Right forelimb (tissue), 1 donor: ENCODE measurements around the gene NAA40.

Source experiments
- DNase-seq: peaks from one replicate; pipeline ENCODE4 v3.0.0-alpha.2; 2018

The NAA40 gene

DNA sequence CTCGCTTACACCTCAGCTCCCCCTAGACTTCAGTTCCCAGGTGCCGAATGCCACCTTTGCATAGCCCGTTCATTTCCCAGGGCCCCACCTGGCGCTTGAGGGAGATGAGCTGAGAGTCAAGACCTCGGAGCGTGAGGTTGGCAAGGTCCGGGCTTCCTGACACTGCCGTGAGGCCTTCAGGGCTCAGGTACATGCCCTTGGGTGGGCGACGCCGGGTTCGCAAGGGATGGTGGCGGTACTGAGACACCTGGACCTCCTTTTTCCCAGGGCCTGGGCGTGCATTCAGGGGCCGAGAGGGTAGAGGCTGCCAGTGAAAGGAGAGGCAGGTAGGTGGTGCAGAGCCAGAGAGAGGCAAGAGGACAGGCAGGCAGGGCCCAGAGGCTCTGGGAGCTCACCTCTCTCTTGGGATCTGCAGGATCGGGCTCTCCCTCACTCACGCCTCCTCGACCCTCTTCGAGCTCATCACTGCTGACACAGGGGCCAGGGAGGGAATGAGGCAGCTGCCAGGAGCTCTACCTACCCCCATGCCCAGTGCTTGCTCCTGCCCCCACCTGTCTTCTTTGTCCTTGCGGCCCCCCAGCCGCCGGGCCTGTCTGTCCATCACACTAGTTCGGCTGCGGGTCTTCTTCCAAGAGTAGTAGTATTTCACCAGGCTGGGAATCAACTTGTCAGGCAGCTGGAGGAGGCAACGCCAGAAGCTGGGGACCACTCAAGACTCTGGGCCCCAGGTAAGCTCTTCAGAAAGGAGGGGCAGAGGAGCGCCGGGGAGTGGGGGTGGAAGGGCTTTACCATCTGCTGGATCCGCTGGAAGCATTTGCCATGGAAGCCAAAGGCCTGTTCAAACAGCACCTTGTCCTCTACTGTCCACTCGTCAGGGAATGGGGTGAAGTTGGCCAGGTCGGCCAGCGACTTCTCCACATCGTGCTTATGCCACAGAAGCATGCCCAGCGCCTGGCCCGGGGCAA is 24.7 kb upstream of the NAA40 start:
- no peak for DNase-seq

DNA sequence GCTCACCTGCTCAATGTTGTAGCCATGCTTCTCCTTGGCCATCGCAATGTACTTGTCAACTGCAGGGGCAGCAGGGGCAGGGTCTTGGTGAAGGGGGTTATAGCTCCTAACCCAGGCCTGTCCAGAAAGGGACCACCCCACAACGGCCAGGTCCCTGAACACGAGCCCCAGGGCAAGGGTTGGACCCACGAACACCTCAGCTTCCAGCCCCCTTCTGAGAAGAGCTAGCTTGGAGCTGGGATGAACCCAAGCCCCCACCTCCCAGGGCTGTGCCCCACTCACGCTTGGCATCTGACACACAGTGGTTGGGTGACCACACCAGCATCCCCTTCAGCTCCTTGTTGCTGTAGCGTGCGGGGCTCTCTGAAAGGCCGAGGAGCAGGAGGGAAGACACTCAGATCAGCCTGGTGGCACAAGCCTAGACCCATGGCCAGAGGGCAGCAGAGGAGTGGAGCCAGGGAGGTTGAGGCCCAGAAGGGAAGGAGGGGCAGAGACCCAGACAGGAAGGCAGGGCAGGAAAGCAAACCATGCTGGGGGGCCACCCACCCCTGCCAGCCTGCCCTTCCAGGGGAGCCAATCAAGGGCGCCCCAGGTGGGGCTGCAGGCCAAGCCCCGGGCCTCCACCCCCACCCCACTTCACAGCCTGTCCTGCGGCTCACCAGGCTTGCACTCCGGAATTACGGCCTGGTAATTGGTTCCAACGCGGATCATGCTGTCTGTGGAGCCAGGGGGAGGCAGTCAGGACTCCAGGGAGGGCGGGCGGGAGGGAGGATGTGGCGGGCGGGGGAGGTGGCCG is 23.7 kb upstream of the NAA40 start:
- DNase-seq = no peak

DNA sequence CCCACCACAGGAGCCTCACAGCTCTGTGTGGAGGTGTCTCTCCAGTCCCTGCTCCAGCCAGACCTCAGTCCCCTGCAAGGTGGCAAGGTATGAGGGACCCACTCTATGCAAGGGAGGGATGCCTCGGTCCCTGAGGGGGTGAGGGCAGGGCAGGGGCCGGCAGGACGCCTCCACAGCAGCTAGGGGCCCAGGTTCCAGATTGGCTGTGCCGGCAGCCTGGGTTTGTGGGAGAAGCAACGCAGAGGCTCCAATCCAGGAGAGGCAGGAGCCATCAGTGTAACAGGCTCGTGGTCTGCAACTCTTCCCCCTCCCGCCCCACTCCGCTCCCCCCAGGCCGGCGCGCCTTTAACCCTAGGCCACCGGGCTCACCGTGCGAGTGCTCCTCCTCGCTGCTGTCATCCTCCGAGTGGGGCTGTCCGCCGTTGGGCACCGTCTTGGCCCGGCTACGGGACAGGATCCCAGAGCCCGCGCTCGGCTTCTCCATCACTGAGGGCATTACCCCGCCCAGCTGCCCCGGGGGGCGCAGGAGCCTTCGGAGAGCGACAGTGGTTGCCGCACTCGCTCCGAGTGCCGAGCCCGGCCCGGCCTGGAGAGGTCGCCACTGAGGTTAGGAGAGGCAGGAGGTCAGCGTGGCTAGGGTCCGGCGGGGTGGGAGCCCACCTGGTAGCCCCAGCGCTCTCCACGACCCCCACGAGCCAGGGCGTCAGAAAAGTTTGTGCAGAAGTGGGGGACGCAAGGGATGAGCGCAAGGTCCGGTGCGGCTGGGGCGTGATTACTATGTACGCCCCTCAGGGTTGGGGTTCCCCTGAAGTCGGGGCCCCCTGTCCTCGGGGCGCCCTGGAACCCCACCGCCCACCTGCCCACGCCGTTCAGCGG is 22.6 kb upstream of the NAA40 start:
- peak; percentile 78 for DNase-seq

DNA sequence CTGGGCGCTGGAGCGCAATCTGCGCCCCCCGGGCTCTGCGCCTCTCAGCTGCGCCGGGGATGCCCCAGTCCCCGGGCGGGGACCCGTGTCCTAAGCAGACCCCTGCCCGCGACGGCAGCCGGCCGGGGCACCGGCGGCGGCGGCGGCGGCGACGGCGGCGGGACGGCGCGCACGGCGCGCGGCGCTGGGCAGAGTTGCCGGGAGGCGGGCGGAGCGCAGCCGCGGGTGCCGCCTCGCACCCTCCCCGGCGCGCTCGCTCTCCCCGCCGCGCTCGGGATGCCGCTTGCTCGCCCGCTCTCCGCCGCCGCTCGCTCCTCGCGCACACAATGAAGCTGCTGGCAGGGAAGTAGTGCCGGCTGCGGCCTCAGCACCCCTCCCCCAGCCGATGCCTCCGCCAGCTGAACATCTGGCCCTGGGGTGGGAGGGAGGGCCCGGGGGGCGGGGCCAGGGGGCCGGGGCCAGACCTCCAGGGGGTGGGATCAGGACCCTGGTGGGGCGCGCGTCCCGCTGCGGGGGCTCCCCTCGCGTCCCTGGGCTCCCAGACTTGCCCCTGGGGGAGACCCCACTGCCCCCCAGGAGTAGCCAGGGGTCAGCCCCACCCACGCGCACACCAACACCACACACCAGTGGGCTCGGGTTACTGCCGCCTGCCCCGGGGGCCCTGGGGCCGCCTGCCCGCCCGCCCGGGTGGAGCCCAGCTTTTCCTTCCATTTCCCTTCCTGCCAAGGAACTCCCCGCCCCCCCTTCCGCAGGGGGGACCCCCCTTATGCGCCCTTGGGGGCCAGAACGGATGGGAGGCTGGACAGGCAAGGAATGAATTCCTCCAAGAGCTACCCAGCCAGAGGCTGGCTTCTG is 21.7 kb upstream of the NAA40 start, which contains the start of gene RCOR2:
Gene RCOR2, minus strand, starts transcription at position 328 of the 855 bp plus-strand sequence. CDS start 708 bp downstream, outside the sequence.
- DNase-seq = peak; percentile 94

DNA sequence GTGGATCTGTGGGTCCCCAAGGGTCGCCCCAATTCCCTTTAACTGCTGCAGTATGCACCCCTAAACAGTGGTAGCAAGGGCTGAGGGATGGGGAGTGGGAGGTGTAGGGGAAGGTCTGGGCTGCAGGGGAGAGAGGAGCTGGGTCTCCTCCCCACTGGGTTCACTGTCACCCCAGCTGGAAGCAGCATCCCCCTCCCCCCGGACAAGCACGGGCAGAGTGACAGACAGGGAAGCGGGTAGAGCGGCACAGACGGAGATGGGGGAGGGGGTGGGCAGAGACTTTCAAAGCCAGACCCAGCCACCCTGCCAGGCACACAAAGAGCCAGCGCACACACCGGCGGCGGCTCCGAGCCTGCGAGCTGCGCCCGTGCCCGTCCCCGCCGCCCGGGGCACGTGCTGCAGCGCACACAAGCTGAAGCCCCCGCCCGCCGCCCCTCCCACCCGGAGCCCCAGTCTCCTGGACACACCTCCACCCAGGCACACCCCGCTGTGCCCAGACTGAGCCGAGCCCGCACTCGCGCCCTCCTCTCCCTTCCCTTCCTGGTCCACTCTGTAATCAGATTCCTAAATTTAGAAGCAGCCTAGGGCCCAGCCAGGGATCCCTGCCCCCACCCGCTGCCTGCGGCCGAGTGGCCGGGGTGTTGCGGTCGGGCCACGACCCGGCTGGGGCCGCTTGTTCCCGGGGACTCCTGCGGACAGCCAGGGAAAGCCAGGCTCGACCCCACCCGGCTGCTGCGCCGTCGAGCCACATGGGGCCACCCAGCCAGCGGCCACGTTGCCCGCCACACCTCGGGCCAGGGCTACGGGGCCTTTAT is 20.9 kb upstream of the NAA40 start:
- DNase-seq = peak; percentile 86

DNA sequence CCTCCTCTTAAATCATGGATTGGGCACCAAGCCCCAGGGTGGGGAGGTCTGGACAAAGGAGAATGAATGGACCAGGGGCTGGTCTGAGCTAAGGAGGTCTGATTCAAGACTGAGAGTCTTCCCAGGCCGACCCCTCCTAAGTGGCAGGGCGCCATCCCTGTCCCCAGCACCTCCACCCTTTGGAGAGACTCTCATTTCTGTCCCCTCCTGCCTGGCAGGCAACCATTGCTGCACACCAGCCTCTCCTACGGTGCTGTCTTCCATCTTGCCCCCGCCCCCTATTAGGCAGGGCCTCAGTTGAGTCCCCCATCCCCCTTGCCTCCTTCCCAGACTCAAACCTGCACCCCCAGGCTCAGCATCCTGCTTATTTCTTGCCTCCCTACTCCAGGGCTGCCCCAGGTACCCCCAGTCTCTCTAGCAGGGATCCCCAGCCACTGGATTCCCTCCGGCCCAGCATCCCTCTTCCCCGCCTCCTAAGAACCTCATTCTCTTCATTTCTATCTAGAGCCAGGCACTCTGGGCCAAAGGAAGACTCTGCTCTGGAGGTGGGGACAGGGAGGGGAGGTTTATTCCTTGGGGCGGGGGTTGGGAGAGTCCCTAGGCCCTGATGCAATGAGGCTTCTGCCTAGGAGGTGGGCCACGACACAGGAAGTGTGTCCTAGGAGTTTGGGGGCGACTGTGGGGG is 20.2 kb upstream of the NAA40 start:
- peak; percentile 87 for DNase-seq

DNA sequence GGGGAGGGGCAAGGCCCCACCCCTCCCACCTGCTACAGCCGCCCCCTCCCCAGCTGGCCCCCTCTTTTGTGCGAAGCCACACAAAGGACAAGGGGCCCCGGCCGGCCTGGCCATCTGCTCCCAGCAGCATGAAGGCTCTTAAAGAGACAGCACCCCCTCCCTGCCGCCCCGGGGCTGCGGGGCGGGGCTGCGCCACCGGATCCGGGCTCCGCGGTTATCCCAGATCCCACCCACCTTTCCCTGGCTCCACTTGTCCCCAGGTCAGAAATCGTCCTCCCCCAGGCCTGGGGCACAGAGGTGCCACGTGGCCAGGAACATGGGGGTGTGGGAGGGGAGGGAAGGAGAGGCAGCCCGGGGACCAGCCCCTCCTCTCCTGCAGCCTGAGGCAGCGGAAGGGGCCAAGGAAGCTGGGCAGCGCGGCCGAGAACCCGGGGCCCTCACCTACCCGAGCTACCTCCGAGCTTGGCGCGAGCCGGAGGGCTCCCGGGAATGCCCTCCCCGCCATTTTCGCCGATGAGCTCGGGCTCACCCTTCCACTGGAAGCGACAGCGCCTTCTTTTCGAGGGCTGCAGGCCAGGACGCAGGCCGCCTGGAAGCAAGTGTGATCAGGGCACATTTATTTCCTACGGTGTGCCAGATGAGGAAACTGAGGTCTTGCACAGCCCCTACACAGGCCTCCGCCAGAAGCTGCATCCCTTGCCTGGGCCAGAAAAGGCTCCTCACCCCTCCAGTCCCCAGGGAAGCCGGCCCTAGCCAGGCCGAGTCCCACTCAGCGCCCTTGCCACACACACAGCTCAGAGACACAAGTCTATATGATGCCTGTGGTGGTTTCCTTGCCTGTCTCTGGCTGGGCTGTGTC is 19.3 kb upstream of the NAA40 start:
- peak; percentile 79 for DNase-seq

DNA sequence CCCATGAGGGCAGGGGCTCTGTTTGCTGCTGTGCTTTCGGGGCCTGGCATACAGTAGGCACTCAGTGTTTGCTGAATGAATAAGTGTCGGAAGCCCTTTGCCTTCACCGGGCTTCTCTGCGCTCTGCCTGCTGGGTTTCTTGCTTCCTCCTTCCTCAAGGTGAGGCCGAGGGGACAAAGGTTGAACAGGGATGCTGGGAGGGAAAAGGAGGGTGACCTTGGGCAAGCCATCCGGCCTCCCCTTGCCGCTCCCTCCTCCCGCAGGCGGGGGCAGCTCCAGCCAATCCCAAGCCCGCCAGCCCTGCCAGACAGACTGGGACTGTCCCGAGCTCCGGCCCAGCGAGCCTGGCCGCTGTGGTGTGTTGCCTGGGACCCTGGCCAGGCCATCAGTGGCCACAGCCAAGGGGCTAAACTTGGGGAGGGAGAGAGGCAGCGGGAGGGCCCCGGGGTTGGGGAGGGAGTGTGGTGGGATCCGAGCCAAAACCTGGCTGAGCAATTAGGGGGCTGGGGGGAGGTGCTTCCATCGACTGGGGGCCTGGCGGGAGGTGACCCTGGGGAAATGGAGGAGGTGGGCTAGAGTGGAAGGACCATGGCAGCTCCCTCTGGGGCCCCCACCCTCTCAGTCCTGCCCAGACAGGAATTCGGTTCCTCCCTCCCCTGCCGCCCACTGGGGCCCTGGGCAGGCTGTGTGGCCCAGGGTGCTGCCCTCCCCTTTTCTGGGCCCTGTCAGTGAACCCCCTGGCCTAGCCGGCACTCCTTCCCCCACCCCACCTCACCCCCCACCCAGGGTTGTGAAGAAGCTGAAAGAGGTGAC is 18.5 kb upstream of the NAA40 start:
- peak; percentile 84 for DNase-seq

DNA sequence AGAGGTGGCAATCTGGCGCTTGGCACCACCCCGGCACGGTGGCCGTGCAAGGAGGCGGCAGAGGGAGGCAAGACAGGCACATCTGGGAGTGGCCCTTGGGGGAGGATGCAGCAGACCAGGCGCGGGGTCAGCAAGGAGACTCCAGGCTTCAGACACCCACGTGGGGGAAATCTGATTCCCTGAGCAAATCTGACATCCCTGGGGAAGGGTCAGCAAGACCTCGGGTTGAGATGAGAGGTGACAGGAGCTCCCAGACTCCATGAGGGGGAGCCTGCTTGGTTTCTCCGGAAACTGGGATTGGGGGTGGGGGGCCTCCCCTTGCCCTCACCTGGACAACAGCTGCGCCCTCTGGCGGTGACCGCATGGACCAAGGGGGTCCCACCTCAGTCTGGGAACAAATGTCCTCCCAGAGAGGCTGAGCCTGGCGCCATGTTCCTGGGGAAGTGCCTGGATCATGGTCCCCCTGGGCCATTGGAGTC is 17.8 kb upstream of the NAA40 start:
- no peak for DNase-seq

DNA sequence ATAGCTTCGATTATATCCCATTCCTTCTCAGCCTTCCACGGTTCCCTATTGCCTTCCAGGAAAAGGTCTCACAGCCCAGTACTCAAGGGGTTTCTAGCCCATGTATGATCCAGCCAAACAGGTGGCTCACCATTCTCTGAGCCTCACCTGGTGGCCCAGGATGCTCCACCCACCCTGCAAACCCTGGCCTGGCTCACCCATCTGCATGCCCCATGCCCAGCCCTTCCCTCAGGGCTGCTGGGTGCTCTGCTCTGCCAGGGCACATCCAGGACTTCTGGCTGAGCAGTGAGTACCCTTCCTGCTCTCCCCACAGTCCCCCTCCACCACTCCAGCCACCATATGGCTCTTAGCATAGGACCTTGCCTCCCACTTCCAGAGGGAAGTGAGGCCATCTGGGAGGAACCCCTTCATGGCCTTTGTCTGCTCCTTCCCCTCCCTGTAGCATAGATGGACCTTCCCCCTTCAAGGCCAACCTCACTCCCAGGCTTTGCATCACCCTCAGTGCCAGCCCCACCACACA is 16.1 kb upstream of the NAA40 start:
- DNase-seq = no peak

DNA sequence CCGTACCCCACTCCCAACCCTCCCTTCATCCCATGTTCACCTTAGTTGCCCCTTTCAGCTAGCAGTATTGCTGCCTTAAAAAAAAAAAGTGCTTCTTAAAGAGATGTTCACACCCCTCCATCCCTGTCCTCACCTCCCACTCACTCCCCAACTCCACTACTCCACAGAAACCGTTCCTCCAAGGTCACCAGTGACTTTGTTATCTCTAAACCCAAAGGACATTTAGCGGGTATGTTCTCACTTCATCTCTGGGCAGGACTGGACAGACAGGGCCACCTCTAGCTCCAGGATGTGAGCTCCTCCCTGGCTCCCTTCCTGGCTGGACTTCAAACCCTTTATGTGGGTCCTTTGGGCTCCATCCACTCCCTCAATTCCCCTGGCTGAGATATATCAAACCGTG is 15.5 kb upstream of the NAA40 start:
- DNase-seq = no peak

DNA sequence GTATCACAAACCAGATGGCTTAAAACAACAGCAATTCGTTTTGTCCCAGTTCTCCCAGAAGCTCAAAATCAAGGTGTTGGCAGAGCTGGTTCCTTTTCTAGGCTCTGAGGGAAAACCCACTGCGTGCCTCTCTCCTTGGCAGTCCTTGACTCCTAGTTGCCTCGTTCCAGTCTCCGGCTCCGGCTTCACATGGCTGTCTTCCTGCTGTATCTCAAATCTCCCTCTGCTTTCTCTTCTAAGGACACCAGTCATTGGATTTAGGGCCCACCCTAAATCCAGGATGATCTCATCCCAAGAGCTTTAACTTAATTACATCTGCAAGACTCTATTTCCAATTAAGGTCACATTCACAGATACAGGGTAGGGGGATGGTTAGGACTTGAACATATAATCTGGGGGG is 9.2 kb upstream of the NAA40 start:
- no peak for DNase-seq

DNA sequence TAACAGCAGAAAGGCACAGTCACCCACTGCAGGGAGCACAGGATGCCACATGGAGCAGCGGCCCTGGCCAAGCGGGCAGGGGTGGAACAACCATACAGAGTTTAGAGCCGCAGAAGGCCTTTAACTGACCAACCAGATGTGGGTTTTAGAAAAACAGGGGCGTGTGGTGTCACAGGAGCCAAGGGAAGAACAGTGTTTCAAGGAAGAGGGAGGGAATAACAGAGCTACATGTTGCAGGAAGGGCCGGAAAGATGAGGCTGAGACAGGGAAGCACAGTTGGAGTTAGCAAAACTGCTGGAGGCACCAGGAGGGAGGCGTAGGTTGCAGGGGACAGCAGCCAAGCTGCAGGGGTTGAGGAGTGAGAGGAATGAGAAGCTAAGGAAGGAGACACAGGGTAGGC is 7.8 kb upstream of the NAA40 start:
- DNase-seq = no peak

DNA sequence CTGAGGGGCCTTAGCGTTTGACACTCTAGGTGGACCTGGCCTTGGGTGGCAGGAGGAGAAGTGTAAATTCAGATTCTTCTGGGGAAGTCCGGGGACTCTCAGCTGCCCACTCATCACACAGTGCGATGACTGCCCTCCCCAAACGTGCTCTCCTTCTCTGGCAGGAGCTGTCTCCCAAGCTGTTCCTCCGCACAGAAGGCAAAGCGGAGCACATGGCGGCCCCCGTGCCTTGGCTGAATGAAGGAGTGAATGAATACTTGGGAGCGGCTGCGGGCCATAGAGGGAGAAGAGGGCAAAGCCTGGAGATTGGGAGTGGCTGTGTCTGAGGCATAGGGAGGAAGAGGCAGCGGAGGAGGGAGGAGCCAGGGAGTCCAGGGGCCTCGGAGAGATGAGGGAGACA is 6.9 kb upstream of the NAA40 start:
- DNase-seq = no peak

DNA sequence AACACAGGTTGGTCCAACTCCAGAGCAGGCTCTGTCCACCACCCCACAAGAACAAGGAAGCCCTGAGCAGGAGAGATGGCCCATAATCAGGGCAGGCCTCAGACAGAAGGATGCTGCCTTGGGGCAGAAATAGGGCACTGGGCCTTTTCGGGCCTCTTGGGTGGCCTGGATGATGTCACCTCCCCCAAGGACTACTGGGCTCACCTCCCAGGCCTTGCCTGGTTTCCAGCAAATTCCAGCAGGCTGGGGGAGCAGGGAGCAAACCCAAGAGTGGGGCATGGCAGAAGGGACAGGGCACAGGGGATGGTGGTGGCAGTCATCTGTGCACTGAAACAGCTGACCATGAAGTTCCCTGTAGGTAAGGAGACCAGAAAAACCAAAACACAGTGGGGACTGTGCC is 5.3 kb upstream of the NAA40 start:
- DNase-seq = no peak

DNA sequence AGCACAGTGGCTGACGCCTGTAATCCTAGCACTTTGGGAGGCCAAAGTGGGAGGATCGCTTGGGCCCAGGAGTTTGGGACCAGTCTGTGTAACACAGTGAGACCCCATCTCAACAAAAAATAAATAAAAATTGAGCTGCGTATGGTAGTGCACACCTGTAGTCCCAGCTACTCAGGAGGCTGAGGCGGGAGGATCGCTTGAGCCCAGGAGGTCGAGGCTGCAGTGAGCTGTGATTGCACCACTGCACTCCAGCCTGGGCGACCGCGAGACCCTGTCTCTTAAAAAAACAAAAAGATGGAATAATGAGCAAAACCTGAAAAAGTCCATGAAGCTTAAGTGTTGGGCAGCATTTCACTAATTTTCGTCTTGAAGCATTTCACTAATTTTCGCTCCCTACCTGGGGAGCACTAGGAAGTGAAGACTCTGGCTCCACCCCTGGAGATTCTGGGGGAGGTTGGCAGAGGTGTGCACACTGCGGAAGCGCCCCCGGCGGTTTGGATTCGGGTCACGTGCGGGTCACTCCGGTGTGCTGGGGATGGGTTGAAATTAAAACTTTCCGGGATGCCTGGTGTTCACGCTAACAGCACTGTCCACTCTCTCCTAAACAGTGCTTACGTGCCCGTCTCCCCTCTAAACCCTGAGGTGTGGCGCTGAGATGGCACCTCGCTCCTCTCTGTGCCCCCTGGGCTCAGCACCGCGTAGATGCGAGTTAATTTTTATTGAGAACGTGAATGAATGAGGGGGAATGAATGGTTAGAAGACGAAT is 906 bp upstream of the NAA40 start:
- DNase-seq = no peak

DNA sequence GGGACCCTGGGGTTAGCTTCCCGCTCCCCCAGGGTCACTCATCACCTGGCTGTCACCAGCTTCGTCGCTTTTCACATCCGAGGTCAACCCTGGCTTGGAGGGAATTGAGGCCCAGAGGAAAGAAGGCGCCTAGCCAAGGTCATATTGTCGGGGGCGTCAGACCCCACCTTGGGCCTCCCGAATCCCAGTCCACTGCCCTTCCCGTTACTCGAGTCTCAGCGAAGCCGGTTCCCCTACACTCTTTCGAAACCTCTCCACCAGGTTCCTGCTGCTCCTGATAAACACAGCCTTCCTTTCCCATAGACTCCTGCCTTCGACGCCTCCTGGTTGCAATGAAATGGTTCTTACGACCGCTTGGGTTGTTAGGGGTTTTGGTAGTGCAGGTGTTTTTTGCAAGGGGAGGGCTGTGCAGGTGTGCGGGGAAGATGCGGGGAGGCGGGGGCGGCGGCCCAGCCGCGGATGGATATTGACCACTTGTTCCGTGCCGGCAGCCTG is 642 bp downstream of the NAA40 start:
- DNase-seq = no peak
